ENCODE results near the gene FGF11.
"Not testable (repeated sequence)": the region's sequence is repeated elsewhere in the genome, so short reads cannot be mapped to it uniquely, and the experiment has no call there.

The FGF11 gene

DNA sequence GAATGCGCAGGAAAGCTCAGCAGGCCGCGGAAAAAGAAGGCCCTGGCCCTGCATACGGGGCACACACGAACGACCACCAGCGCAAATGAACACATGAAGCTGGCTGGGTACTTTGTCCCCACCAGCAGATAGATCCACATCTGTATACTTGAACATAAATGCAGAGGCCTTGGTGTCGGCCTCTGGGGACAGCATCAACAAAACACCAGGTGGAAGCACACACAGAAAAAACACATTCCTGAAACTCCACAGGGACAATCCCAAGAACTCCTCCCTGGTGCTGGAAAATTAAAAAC, 40.7 kb downstream of the FGF11 start (continued):
- TF ChIP-seq, protein P1, sequence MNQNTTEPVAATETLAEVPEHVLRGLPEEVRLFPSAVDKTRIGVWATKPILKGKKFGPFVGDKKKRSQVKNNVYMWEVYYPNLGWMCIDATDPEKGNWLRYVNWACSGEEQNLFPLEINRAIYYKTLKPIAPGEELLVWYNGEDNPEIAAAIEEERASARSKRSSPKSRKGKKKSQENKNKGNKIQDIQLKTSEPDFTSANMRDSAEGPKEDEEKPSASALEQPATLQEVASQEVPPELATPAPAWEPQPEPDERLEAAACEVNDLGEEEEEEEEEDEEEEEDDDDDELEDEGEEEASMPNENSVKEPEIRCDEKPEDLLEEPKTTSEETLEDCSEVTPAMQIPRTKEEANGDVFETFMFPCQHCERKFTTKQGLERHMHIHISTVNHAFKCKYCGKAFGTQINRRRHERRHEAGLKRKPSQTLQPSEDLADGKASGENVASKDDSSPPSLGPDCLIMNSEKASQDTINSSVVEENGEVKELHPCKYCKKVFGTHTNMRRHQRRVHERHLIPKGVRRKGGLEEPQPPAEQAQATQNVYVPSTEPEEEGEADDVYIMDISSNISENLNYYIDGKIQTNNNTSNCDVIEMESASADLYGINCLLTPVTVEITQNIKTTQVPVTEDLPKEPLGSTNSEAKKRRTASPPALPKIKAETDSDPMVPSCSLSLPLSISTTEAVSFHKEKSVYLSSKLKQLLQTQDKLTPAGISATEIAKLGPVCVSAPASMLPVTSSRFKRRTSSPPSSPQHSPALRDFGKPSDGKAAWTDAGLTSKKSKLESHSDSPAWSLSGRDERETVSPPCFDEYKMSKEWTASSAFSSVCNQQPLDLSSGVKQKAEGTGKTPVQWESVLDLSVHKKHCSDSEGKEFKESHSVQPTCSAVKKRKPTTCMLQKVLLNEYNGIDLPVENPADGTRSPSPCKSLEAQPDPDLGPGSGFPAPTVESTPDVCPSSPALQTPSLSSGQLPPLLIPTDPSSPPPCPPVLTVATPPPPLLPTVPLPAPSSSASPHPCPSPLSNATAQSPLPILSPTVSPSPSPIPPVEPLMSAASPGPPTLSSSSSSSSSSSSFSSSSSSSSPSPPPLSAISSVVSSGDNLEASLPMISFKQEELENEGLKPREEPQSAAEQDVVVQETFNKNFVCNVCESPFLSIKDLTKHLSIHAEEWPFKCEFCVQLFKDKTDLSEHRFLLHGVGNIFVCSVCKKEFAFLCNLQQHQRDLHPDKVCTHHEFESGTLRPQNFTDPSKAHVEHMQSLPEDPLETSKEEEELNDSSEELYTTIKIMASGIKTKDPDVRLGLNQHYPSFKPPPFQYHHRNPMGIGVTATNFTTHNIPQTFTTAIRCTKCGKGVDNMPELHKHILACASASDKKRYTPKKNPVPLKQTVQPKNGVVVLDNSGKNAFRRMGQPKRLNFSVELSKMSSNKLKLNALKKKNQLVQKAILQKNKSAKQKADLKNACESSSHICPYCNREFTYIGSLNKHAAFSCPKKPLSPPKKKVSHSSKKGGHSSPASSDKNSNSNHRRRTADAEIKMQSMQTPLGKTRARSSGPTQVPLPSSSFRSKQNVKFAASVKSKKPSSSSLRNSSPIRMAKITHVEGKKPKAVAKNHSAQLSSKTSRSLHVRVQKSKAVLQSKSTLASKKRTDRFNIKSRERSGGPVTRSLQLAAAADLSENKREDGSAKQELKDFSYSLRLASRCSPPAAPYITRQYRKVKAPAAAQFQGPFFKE (tag by site-specific recombination; IDR thresholded peaks at IDR 0.05; ENCODE audit: borderline replicate concordance): no peak
- TF ChIP-seq ZNF544 (tag by site-specific recombination; IDR thresholded peaks at IDR 0.05) (no peak), ZNF670 (tag by site-specific recombination; IDR thresholded peaks at IDR 0.05; ENCODE audit: low read depth) (no peak), CTCF (tag by site-specific recombination; IDR thresholded peaks at IDR 0.05) (no peak; the same call in 1 of the 2 replicates)
- TF ChIP-seq, protein P2, sequence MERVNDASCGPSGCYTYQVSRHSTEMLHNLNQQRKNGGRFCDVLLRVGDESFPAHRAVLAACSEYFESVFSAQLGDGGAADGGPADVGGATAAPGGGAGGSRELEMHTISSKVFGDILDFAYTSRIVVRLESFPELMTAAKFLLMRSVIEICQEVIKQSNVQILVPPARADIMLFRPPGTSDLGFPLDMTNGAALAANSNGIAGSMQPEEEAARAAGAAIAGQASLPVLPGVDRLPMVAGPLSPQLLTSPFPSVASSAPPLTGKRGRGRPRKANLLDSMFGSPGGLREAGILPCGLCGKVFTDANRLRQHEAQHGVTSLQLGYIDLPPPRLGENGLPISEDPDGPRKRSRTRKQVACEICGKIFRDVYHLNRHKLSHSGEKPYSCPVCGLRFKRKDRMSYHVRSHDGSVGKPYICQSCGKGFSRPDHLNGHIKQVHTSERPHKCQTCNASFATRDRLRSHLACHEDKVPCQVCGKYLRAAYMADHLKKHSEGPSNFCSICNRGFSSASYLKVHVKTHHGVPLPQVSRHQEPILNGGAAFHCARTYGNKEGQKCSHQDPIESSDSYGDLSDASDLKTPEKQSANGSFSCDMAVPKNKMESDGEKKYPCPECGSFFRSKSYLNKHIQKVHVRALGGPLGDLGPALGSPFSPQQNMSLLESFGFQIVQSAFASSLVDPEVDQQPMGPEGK (tag by site-specific recombination; IDR thresholded peaks at IDR 0.05): peak; percentile 41; the same call in 1 of the 2 replicates

DNA sequence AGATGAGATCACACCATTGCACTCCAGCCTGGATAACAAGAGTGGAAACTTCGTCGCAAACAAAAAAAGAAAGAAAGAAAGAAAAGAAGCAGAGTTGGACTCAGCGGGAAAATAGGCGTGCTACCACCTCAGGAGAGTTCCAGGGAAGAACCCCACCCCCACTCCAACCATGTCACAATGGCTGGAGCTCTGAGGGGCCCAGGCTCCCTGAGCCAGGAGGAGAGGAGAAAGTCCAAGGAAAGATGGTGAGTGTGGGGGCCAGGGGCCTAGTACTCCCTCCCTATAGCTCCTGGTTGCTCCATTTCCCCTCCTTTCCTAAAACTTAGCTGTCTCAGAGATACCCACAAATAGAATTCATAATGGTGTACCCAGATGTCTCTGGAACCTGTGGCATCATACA, 42.0 kb downstream of the FGF11 start, which contains the start of gene SLC35G6:
Gene SLC35G6 (plus strand): TSS at position 172 of the 400 bp plus-strand sequence. CDS start 71 bp downstream, at position 243.
- Histone ChIP-seq H3K4me1 (ENCODE audit: control insufficient read depth, insufficient read depth, low read length) (peaks cover 22% of the 10 kb centered on the region), H3K27ac (ENCODE audit: extremely low read depth, low read depth, low read length) (peak within 1 kb of the TSS; percentile 97)
- H3K4me3 ChIP-seq (ENCODE audit: low read depth, low read length); H3K9me3 ChIP-seq (ENCODE audit: control insufficient read depth, insufficient read depth, low read depth, low read length); H3K36me3 ChIP-seq (ENCODE audit: control insufficient read depth in 2 of 2, insufficient read depth in 1 of 2, low read length in 2 of 2): not testable (repeated sequence)
- CTCF ChIA-PET: interaction anchor here (0.7 to 1.1 kb wide), 3 partner anchors 44 to 125 kb away, joined by 3 to 5 read pairs (median 4); partner anchors contain the start of gene TMEM102
- peak; percentile 41 for TF ChIP-seq ZBTB17 (tag by site-specific recombination; IDR thresholded peaks at IDR 0.05)
- POLR2A ChIA-PET: interaction anchor here (3.9 kb wide), 1 partner anchor 78 kb away, joined by 27 read pairs; the partner anchor contains the start of gene TMEM256

DNA sequence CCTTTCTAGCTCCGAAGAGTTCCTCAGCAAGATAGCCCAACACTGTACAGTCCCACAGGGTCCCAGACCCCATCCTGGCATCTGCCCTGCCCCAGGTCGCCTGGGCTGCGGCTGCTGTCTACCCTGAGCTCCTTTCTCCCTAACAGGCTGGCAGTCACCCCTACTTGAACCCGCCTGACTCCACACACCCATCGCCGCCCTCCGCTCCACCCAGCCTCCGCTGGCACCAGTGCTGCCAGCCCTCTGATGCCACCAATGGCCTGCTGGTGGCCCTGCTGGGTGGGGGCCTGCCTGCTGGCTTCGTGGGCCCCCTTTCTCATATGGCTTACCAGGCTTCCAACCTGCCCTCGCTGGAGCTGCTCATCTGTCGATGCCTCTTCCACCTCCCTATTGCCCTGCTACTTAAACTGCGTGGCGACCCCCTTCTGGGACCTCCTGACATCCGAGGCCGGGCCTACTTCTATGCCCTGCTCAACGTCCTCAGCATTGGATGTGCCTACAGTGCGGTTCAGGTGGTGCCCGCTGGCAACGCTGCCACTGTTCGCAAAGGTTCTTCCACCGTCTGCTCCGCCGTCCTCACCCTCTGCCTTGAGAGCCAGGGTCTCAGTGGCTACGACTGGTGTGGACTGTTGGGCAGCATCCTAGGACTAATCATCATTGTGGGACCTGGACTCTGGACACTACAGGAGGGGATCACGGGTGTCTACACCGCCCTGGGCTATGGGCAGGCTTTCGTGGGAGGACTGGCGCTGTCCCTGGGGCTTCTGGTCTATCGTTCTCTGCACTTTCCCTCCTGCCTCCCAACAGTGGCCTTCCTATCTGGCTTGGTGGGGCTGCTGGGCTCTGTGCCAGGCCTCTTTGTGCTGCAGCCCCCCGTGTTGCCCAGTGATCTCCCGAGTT, 42.8 kb downstream of the FGF11 start:
- not testable (repeated sequence) for H3K27ac ChIP-seq (ENCODE audit: extremely low read depth, low read depth, low read length); H3K4me3 ChIP-seq (ENCODE audit: low read depth, low read length); H3K9me3 ChIP-seq (ENCODE audit: control insufficient read depth, insufficient read depth, low read depth, low read length)
- CTCF ChIA-PET: interaction anchor here (0.6 to 1.1 kb wide), 4 partner anchors 45 to 572 kb away, joined by 3 to 5 read pairs (median 4); partner anchors contain the start of gene TMEM102
- H3K36me3 ChIP-seq (ENCODE audit: control insufficient read depth in 2 of 2, insufficient read depth in 1 of 2, low read length in 2 of 2): peaks cover 3 to 12% of the 10 kb centered on the region in 2 experiments; a peak in 2 of 3 replicates
- POLR2A ChIA-PET: interaction anchor here (0.6 to 3.9 kb wide), 2 partner anchors 33 to 78 kb away, joined by 3 to 27 read pairs; partner anchors contain the start of gene TMEM256
- peaks cover 25% of the 10 kb centered on the region for H3K4me1 ChIP-seq (ENCODE audit: control insufficient read depth, insufficient read depth, low read length)

DNA sequence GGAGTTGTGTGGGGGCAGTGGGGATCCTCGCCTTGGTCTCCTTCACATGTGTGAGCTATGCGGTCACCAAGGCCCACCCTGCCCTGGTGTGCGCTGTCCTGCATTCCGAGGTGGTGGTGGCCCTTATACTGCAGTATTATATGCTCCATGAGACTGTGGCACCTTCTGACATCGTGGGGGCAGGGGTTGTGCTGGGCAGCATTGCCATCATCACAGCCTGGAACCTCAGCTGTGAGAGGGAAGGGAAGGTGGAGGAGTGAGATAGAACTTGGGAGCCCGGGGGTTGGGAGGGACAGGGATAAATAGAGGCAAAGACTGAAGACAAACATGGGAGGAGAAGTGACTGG, 43.4 kb downstream of the FGF11 start:
- H3K4me3 ChIP-seq (ENCODE audit: low read depth, low read length); H3K9me3 ChIP-seq (ENCODE audit: control insufficient read depth, insufficient read depth, low read depth, low read length); CTCF ChIA-PET: not testable (repeated sequence)
- peak overlapping the region; percentile 100 for H3K27ac ChIP-seq (ENCODE audit: extremely low read depth, low read depth, low read length)
- peaks cover 4 to 19% of the 10 kb centered on the region in 2 experiments; a peak in 2 of 3 replicates for H3K36me3 ChIP-seq (ENCODE audit: control insufficient read depth in 2 of 2, insufficient read depth in 1 of 2, low read length in 2 of 2)
- H3K4me1 ChIP-seq (ENCODE audit: control insufficient read depth, insufficient read depth, low read length): peaks cover 25% of the 10 kb centered on the region
- POLR2A ChIA-PET: interaction anchor here (0.6 to 3.3 kb wide), 2 partner anchors 32 to 101 kb away, joined by 3 to 14 read pairs; partner anchors contain the start of gene MPDU1
